SK-N-SH (cell line): Measurements from ENCODE around the gene LRIG1. TPM values are rescaled to one million over a fixed set of nuclear protein-coding genes. Genes with fewer than 3 reads are reported as not detected.

ENCODE experiments used
- CTCF ChIA-PET: fragments of 300-600, 350-600 bp; formaldehyde crosslinking; extraction: SDS; loops from one replicate; lab custom pipeline; 2021; lab: Yijun Ruan, JAX
- POLR2A ChIA-PET: fragments of 350-600 bp; sonication (Branson Sonifier 250); formaldehyde crosslinking; extraction: SDS; loops from one replicate; lab custom pipeline; 2020; ENCODE audit warnings: antibody characterized with exemption, inconsistent platforms; lab: Yijun Ruan, JAX
- DNase-seq: peaks from one replicate; pipeline ENCODE4 v3.0.0; 2012
- H2AFZ ChIP-seq: fragments of 200-600 bp; sonication (generic); 2 replicates; pipeline ENCODE4 v1.8.1; 2016; ENCODE audit warnings: antibody characterized with exemption, mild to moderate bottlenecking, low read depth
- H3F3A ChIP-seq: fragments of 200-600 bp; sonication (generic); replicated peaks from 2 replicates; pipeline ENCODE3; 2016; ENCODE audit warnings: antibody characterized with exemption, mild to moderate bottlenecking; ENCODE audit not compliant: insufficient read depth
- H3K27ac ChIP-seq, 2 experiments: fragments of 200-500 bp in 1 of 2; fragments of 200-600 bp in 1 of 2; sonication (Bioruptor generic) in 1 of 2; sonication (generic), shearing (Covaris generic) in 1 of 2; 2 replicates each; pipeline versions ENCODE4 v1.5.1 to v1.6.1; 2014 to 2016; ENCODE audit warnings: low read depth in 2 of 2, inconsistent platforms in 1 of 2, low read length in 1 of 2, mild to moderate bottlenecking in 1 of 2, mixed read lengths in 1 of 2
- H3K27me3 ChIP-seq: fragments of 200-600 bp; sonication (generic), shearing (Covaris generic); 2 replicates; pipeline ENCODE4 v1.6.1; 2016; ENCODE audit warnings: mixed run types; ENCODE audit not compliant: insufficient read depth
- H3K36me3 ChIP-seq, 2 experiments: fragments of 200-500 bp in 1 of 2; fragments of 200-600 bp in 1 of 2; sonication (Bioruptor generic) in 1 of 2; sonication (generic) in 1 of 2; replicated peaks in 1 of 2; 2 replicates each; pipeline versions ENCODE3 to v1.5.1; 2014 to 2016; ENCODE audit warnings: low read length in 1 of 2, mild to moderate bottlenecking in 1 of 2; ENCODE audit not compliant: insufficient read depth in 2 of 2, control insufficient read depth in 1 of 2
- H3K4me1 ChIP-seq, 2 experiments: fragments of 200-500 bp in 1 of 2; fragments of 200-600 bp in 1 of 2; sonication (Bioruptor generic) in 1 of 2; sonication (generic), shearing (Covaris generic) in 1 of 2; 2 replicates each; pipeline versions ENCODE4 v1.5.1 to v1.6.1; 2014 to 2016; ENCODE audit warnings: low read depth in 1 of 2, low read length in 1 of 2, mixed run types in 1 of 2; ENCODE audit not compliant: insufficient read depth in 2 of 2, control insufficient read depth in 1 of 2
- H3K4me2 ChIP-seq: fragments of 200-600 bp; sonication (generic), shearing (Covaris generic); 2 replicates; pipeline ENCODE4 v1.6.1; 2017; ENCODE audit warnings: mixed run types
- H3K4me3 ChIP-seq, 2 experiments: fragments of 200-500 bp in 1 of 2; fragments of 200-600 bp in 1 of 2; sonication (Bioruptor generic) in 1 of 2; sonication (generic), shearing (Covaris generic) in 1 of 2; 2 replicates each; pipeline versions ENCODE4 v1.5.1 to v1.8.1; 2014 to 2016; ENCODE audit warnings: low read depth in 2 of 2, inconsistent platforms in 1 of 2, low read length in 1 of 2, mild to moderate bottlenecking in 1 of 2, mixed read lengths in 1 of 2, moderate library complexity in 1 of 2
- H3K79me2 ChIP-seq: fragments of 200-600 bp; sonication (generic); 2 replicates; pipeline ENCODE4 v1.8.1; 2017; ENCODE audit warnings: mild to moderate bottlenecking; ENCODE audit not compliant: insufficient read depth
- H3K9ac ChIP-seq: fragments of 200-600 bp; sonication (generic); 2 replicates; pipeline ENCODE4 v1.6.1; 2017; ENCODE audit warnings: mixed run types
- H3K9me2 ChIP-seq: fragments of 200-600 bp; sonication (generic); 2 replicates; pipeline ENCODE4 v1.6.1; 2017; ENCODE audit warnings: mixed run types
- H3K9me3 ChIP-seq: fragments of 200-600 bp; sonication (generic); 2 replicates; pipeline ENCODE4 v1.6.1; 2017; ENCODE audit warnings: mixed run types, mild to moderate bottlenecking, moderate library complexity
- H4K20me1 ChIP-seq: fragments of 200-600 bp; sonication (generic); 2 replicates; pipeline ENCODE4 v1.6.1; 2017; ENCODE audit warnings: mild to moderate bottlenecking, mixed run types; ENCODE audit not compliant: insufficient read depth
- CHD2 ChIP-seq: fragments of 150-350 bp; IDR thresholded peaks from 2 replicates; pipeline ENCODE4 v1.6.1; 2018; ENCODE audit warnings: low read length; ENCODE audit not compliant: partially characterized antibody
- CTCF ChIP-seq: fragments of 200-600 bp; sonication (generic); IDR thresholded peaks from 2 replicates; pipeline ENCODE4 v1.6.1; 2017; ENCODE audit warnings: antibody characterized with exemption, mild to moderate bottlenecking, moderate library complexity
- EZH2phosphoT487 ChIP-seq: fragments of 200-600 bp; sonication (generic); IDR thresholded peaks from 2 replicates; pipeline ENCODE4 v1.6.1; 2017; ENCODE audit warnings: low read depth, mixed run types, mild to moderate bottlenecking, antibody characterized with exemption, moderate library complexity, borderline replicate concordance
- MAX ChIP-seq: IDR thresholded peaks from 2 replicates; pipeline ENCODE4 v1.4.0; 2012; ENCODE audit warnings: low read depth
- MEF2A ChIP-seq: IDR thresholded peaks from 2 replicates; pipeline ENCODE4 v1.4.0; 2012; ENCODE audit warnings: low read depth, borderline replicate concordance
- PBX3 ChIP-seq: IDR thresholded peaks from 2 replicates; pipeline ENCODE4; 2012
- POLR2AphosphoS5 ChIP-seq: IDR thresholded peaks from 2 replicates; pipeline ENCODE4 v1.6.1; 2012; ENCODE audit warnings: low read depth, low read length
- RAD21 ChIP-seq: IDR thresholded peaks from 2 replicates; pipeline ENCODE4 v1.6.1; 2012; ENCODE audit warnings: mild to moderate bottlenecking, low read length
- RXRA ChIP-seq: IDR thresholded peaks from 2 replicates; pipeline ENCODE4 v1.4.0; 2012; ENCODE audit warnings: low read depth, mild to moderate bottlenecking, borderline replicate concordance
- USF1 ChIP-seq: IDR thresholded peaks from 2 replicates; pipeline ENCODE4 v1.4.0; 2012; ENCODE audit warnings: low read depth, borderline replicate concordance
- YY1 ChIP-seq: IDR thresholded peaks from 2 replicates; pipeline ENCODE4 v1.4.0; 2012; ENCODE audit warnings: low read depth, mild to moderate bottlenecking
- ZBTB33 ChIP-seq: IDR thresholded peaks from 2 replicates; pipeline ENCODE4 v1.4.0; 2012; ENCODE audit warnings: low read depth, borderline replicate concordance
- WGBS: methylation state at CpG from one replicate; pipeline ENCODE4 v1.1.6; 2017; ENCODE audit warnings: low lambda C conversion rate; 5-methylcytosine and 5-hydroxymethylcytosine counted together
- polyA plus RNA-seq, 3 experiments: library from polyadenylated mRNA; depleted of rRNA; stranded (reverse); fragments of >200 nt; gene quantifications; 2 replicates each; pipeline ENCODE4 v1.2.3, GENCODE V29; 2012

The LRIG1 gene
- polyA plus RNA-seq, 1 of the 3 experiments (the other 2 are of a cell fraction), result 1.7 TPM

GRCh38 chr3:66382142-66382541 lies 118.7 kb downstream of the LRIG1 start:
- no peak overlapping the region for H3K4me2 ChIP-seq
- H3K27me3 ChIP-seq, result no peaks in the 10 kb centered on the region
- TF ChIP-seq RXRA (no peak), PBX3 (no peak), USF1 (no peak), CTCF (no peak), EZH2phosphoT487 (no peak), MAX (no peak), MEF2A (no peak), CHD2 (no peak), ZBTB33 (no peak), POLR2AphosphoS5 (no peak), YY1 (no peak), RAD21 (no peak)
- ChIA-PET CTCF (interaction anchor here (2.7 kb wide), 1 partner anchor 26 kb away, joined by 9 read pairs; no protein-coding TSS in a partner anchor), POLR2A (no interaction called here)
- no peak overlapping the region for H3K9ac ChIP-seq
- H3K9me3 ChIP-seq, result no peaks in the 10 kb centered on the region
- no peak overlapping the region for H3K27ac ChIP-seq
- no peaks in the 10 kb centered on the region for H3F3A ChIP-seq
- no peak overlapping the region for H3K4me3 ChIP-seq
- 98% methylated on average over 10 of the region's 10 CpGs for WGBS
- H2AFZ ChIP-seq, result no peak overlapping the region
- no peak for DNase-seq
- no peaks in the 10 kb centered on the region for H3K9me2 ChIP-seq
- no peaks in the 10 kb centered on the region for H3K79me2 ChIP-seq
- H3K36me3 ChIP-seq, result peaks cover 0 to 45% of the 10 kb centered on the region in 2 experiments
- no peaks in the 10 kb centered on the region for H4K20me1 ChIP-seq
- peaks cover 0 to 8% of the 10 kb centered on the region in 2 experiments; a peak in 1 of 4 replicates for H3K4me1 ChIP-seq
